CD14-positive monocyte (primary cell): ENCODE data around the gene RSPH3. TPM values are rescaled to one million over a fixed set of nuclear protein-coding genes. Genes with fewer than 3 reads are reported as not detected.
A peak's percentile ranks its signal among the peaks of the same experiment; 100 is the strongest.

Experiments used
- DNase-seq, 3 donors: peaks; one replicate each; pipeline ENCODE4 v3.0.0-alpha.2; 2011 to 2022
- H2AFZ ChIP-seq: 2 replicates; pipeline ENCODE4 v1.6.0; 2012; ENCODE audit warnings: mild to moderate bottlenecking, low read depth, low read length, inconsistent platforms; ENCODE audit not compliant: insufficient read depth, poor library complexity, severe bottlenecking
- H3K27ac ChIP-seq, 2 donors: 1 replicate in 1 of 2; 2 replicates in 1 of 2; pipeline ENCODE4 v1.5.1; 2012 to 2013; ENCODE audit warnings: low read length in 2 of 2, control low read depth in 1 of 2, inconsistent platforms in 1 of 2, low read depth in 1 of 2, mild to moderate bottlenecking in 1 of 2
- H3K27me3 ChIP-seq, 2 donors: one replicate each; pipeline versions ENCODE4 v1.6.0 to v1.6.1; 2011 to 2013; ENCODE audit warnings: low read length in 2 of 2; ENCODE audit not compliant: control insufficient read depth in 2 of 2, insufficient read depth in 2 of 2
- H3K36me3 ChIP-seq, 2 donors: replicated peaks in 1 of 2; 1 replicate in 1 of 2; 2 replicates in 1 of 2; pipeline versions ENCODE4 v1.5.1 to v1.6.1; 2012 to 2013; ENCODE audit warnings: low read length in 2 of 2, control low read depth in 1 of 2, inconsistent platforms in 1 of 2, mild to moderate bottlenecking in 1 of 2; ENCODE audit not compliant: insufficient read depth in 2 of 2, control insufficient read depth in 1 of 2
- H3K4me1 ChIP-seq, 2 donors: 1 replicate in 1 of 2; 2 replicates in 1 of 2; pipeline versions ENCODE4 v1.5.1 to v1.6.1; 2012 to 2013; ENCODE audit warnings: low read length in 2 of 2, control low read depth in 1 of 2, inconsistent platforms in 1 of 2, mild to moderate bottlenecking in 1 of 2, moderate library complexity in 1 of 2; ENCODE audit not compliant: insufficient read depth in 2 of 2, control insufficient read depth in 1 of 2
- H3K4me2 ChIP-seq: replicated peaks from 2 replicates; pipeline ENCODE3; 2012; ENCODE audit warnings: low read length, moderate library complexity, mild to moderate bottlenecking; ENCODE audit not compliant: poor library complexity, severe bottlenecking; ENCODE audit errors: extremely low read depth
- H3K4me3 ChIP-seq, 3 experiments: fragments of 200-600 bp in 1 of 3; sonication (generic) in 1 of 3; replicated peaks in 1 of 3; 1 replicate in 2 of 3; 2 replicates in 1 of 3; pipeline ENCODE4 v1.5.1; 2011 to 2013; ENCODE audit warnings: low read length in 3 of 3, mild to moderate bottlenecking in 3 of 3, control low read depth in 2 of 3, low read depth in 2 of 3, inconsistent platforms in 1 of 3, moderate library complexity in 1 of 3
- H3K79me2 ChIP-seq: 2 replicates; pipeline ENCODE4 v1.6.0; 2012; ENCODE audit warnings: mild to moderate bottlenecking, control low read depth, inconsistent platforms, low read length, moderate library complexity; ENCODE audit not compliant: insufficient read depth
- H3K9ac ChIP-seq: 2 replicates; pipeline ENCODE4 v1.6.0; 2017; ENCODE audit warnings: low read length, mild to moderate bottlenecking; ENCODE audit not compliant: insufficient read depth, poor library complexity, severe bottlenecking
- H3K9me3 ChIP-seq, 2 donors: replicated peaks in 1 of 2; 1 replicate in 1 of 2; 2 replicates in 1 of 2; pipeline versions ENCODE4 v1.5.1 to v1.6.1; 2012 to 2013; ENCODE audit warnings: low read length in 2 of 2, control low read depth in 1 of 2; ENCODE audit not compliant: control insufficient read depth in 1 of 2, insufficient read depth in 1 of 2
- H4K20me1 ChIP-seq: 2 replicates; pipeline ENCODE4 v1.6.0; 2012; ENCODE audit warnings: mild to moderate bottlenecking, low read length, control low read depth, moderate library complexity; ENCODE audit not compliant: insufficient read depth
- H3K27ac Mint-ChIP-seq, 7 donors: one replicate each; pipeline ENCODE4 v1.8.0; 2020; ENCODE audit warnings: mild to moderate bottlenecking in 7 of 7, mixed read lengths in 7 of 7, moderate library complexity in 6 of 7, inconsistent platforms in 2 of 7
- H3K27me3 Mint-ChIP-seq, 3 donors: one replicate each; pipeline ENCODE4 v1.8.0; 2021 to 2022; ENCODE audit warnings: low read depth in 3 of 3, mild to moderate bottlenecking in 3 of 3, mixed read lengths in 3 of 3, moderate library complexity in 3 of 3, inconsistent platforms in 1 of 3
- H3K36me3 Mint-ChIP-seq, 2 donors: one replicate each; pipeline ENCODE4 v1.8.0; 2020; ENCODE audit warnings: mixed read lengths in 2 of 2, inconsistent platforms in 1 of 2, mild to moderate bottlenecking in 1 of 2
- H3K4me1 Mint-ChIP-seq: one replicate; pipeline ENCODE4 v1.8.0; 2020; ENCODE audit warnings: mild to moderate bottlenecking, mixed read lengths
- H3K4me3 Mint-ChIP-seq, 2 donors: one replicate each; pipeline ENCODE4 v1.8.0; 2020; ENCODE audit warnings: mild to moderate bottlenecking in 2 of 2, mixed read lengths in 2 of 2, moderate library complexity in 1 of 2
- H3K9me3 Mint-ChIP-seq, 7 donors: one replicate each; pipeline ENCODE4 v1.8.0; 2020 to 2022; ENCODE audit warnings: mixed read lengths in 7 of 7, mild to moderate bottlenecking in 6 of 7, moderate library complexity in 6 of 7, inconsistent platforms in 2 of 7
- CTCF ChIP-seq: fragments of 200-600 bp; IDR thresholded peaks from one replicate; pipeline ENCODE4 v1.8.0; 2022; ENCODE audit warnings: antibody characterized with exemption, mild to moderate bottlenecking
- WGBS: methylation state at CpG from one replicate; pipeline ENCODE4 v1.1.5; 2013; ENCODE audit warnings: missing lambda C conversion rate; ENCODE audit not compliant: insufficient coverage; 5-methylcytosine and 5-hydroxymethylcytosine counted together
- intact Hi-C, 2 donors: fragments of 100-400 bp; cut with micrococcal nuclease; formaldehyde crosslinking; loops; one replicate each; pipeline versions ENCODE4 v1.15.0 to v1.15.1; 2023
- polyA plus RNA-seq, 3 donors: library from polyadenylated mRNA; depleted of rRNA in 1 of 3; unstranded in 2 of 3; stranded (reverse) in 1 of 3; fragments of 300-500 nt in 2 of 3; fragments of >200 nt in 1 of 3; fragmentation: Illumina TruSeq in 2 of 3; gene quantifications; 1 replicate in 2 of 3; 2 replicates in 1 of 3; pipeline ENCODE4 v1.2.3, GENCODE V29; 2012 to 2021

Gene RSPH3
- polyA plus RNA-seq, 3 donors: 2.8 to 9.6 (median 4.6) TPM

DNA sequence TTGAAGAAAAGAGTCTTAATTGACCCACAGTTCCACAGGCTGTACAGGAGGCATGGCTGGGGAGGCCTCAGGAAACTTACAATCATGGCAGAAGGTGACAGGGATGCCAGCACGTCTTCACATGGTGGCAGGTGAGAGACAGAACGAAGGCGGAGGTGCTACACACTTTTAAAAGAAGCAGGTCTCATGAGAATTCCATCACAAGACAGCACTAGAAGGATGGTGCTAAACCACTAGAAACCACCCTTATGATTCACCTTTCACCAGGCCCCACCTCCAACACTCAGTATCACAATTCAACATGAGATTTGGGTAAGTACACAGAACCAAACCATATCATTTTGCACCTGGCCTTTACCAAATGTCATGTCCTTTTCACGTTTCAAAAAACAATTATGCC is 23.9 kb upstream of the RSPH3 start:
- H3K4me3 Mint-ChIP-seq: no peak overlapping the region
- H3K4me2 ChIP-seq: no peak overlapping the region

GRCh38 chr6:159020011-159020410 is 20.0 kb upstream of the RSPH3 start:
- H3K4me3 ChIP-seq: no peak overlapping the region
- H3K4me1 Mint-ChIP-seq: peaks cover 5% of the 10 kb centered on the region
- H3K27me3 Mint-ChIP-seq: peaks cover 0 to 8% (median 0%) of the 10 kb centered on the region in 3 donors
- intact Hi-C loops: no loop called here
- WGBS: 72% methylated on average over 2 of the region's 2 CpGs
- H3K27me3 ChIP-seq: no peaks in the 10 kb centered on the region
- H3K27ac Mint-ChIP-seq: no peak overlapping the region
- DNase-seq: no peak
- H3K9me3 Mint-ChIP-seq: peaks cover 2 to 20% (median 12%) of the 10 kb centered on the region in 7 donors
- no peak overlapping the region for H3K4me3 Mint-ChIP-seq
- no peak overlapping the region for H3K4me2 ChIP-seq
- H3K9me3 ChIP-seq: peaks cover 12 to 13% of the 10 kb centered on the region in 2 donors
- TF ChIP-seq CTCF: no peak
- no peak overlapping the region for H3K9ac ChIP-seq
- H3K27ac ChIP-seq: no peak overlapping the region
- H3K4me1 ChIP-seq: peaks cover 0 to 2% of the 10 kb centered on the region in 2 donors
- H3K36me3 Mint-ChIP-seq: peaks cover 5 to 6% of the 10 kb centered on the region in 2 donors
- H3K79me2 ChIP-seq: no peaks in the 10 kb centered on the region
- peaks cover 0 to 9% of the 10 kb centered on the region in 2 donors for H3K36me3 ChIP-seq
- H2AFZ ChIP-seq: no peak overlapping the region
- no peaks in the 10 kb centered on the region for H4K20me1 ChIP-seq

More for the DNA sequence above, 23.9 kb upstream of the RSPH3 start:
- no peak for TF ChIP-seq CTCF
- intact Hi-C loops: no loop called here
- Histone ChIP-seq H3K79me2 (no peaks in the 10 kb centered on the region), H3K9ac (no peak overlapping the region), H3K27me3 (no peaks in the 10 kb centered on the region), H2AFZ (no peak overlapping the region), H3K36me3 (peaks cover 0 to 9% of the 10 kb centered on the region in 2 donors), H3K4me1 (no peaks in the 10 kb centered on the region), H3K9me3 (peaks cover 15 to 22% of the 10 kb centered on the region in 2 donors), H4K20me1 (no peaks in the 10 kb centered on the region), H3K4me3 (no peak overlapping the region), H3K27ac (no peak overlapping the region)
- DNase-seq: no peak
- peak overlapping the region in 1 of 7 donors; percentile 43 for H3K27ac Mint-ChIP-seq
- 96% methylated on average over 4 of the region's 4 CpGs for WGBS
- peaks cover 3% of the 10 kb centered on the region for H3K4me1 Mint-ChIP-seq
- H3K36me3 Mint-ChIP-seq: peaks cover 12 to 14% of the 10 kb centered on the region in 2 donors
- peaks cover 0 to 6% (median 0%) of the 10 kb centered on the region in 3 donors for H3K27me3 Mint-ChIP-seq
- peaks cover 9 to 26% (median 19%) of the 10 kb centered on the region in 7 donors for H3K9me3 Mint-ChIP-seq
